Loucy (cell line): Measurements from ENCODE around the gene MEF2A.

Source experiments
- H2AFZ ChIP-seq: fragments of 200-600 bp; sonication (generic); 2 replicates; pipeline ENCODE4 v1.6.0; 2016; ENCODE audit warnings: antibody characterized with exemption, mild to moderate bottlenecking, low read length, moderate library complexity
- H3F3A ChIP-seq: fragments of 200-600 bp; 2 replicates; pipeline ENCODE4 v1.6.0; 2016; ENCODE audit warnings: antibody characterized with exemption, low read depth, mild to moderate bottlenecking
- H3K27me3 ChIP-seq: fragments of 200-600 bp; sonication (generic); 2 replicates; pipeline ENCODE4 v1.6.1; 2014; ENCODE audit warnings: low read length, mild to moderate bottlenecking; ENCODE audit not compliant: insufficient read depth, poor library complexity, severe bottlenecking
- H3K36me3 ChIP-seq: fragments of 200-600 bp; sonication (generic); 2 replicates; pipeline ENCODE4 v1.6.1; 2016; ENCODE audit warnings: low read length; ENCODE audit not compliant: insufficient read depth
- H3K4me1 ChIP-seq: fragments of 200-600 bp; sonication (generic); 2 replicates; pipeline ENCODE4 v1.5.1; 2014; ENCODE audit warnings: low read length, mild to moderate bottlenecking; ENCODE audit not compliant: insufficient read depth, poor library complexity, severe bottlenecking
- H3K4me2 ChIP-seq: fragments of 200-600 bp; sonication (generic); 2 replicates; pipeline ENCODE4 v1.6.0; 2014; ENCODE audit warnings: antibody characterized with exemption, low read length, low read depth, mild to moderate bottlenecking; ENCODE audit not compliant: poor library complexity, severe bottlenecking
- H3K4me3 ChIP-seq: fragments of 200-600 bp; sonication (generic); 2 replicates; pipeline ENCODE4 v1.5.1; 2014; ENCODE audit warnings: low read length, mild to moderate bottlenecking, mixed read lengths; ENCODE audit not compliant: poor library complexity, severe bottlenecking
- H3K79me2 ChIP-seq: fragments of 200-600 bp; sonication (generic); 2 replicates; pipeline ENCODE4 v1.6.1; 2014; ENCODE audit warnings: low read length; ENCODE audit not compliant: insufficient read depth
- H3K9ac ChIP-seq: fragments of 200-600 bp; sonication (generic); 2 replicates; pipeline ENCODE4 v1.6.0; 2014; ENCODE audit warnings: mild to moderate bottlenecking, low read depth, low read length, moderate library complexity; ENCODE audit not compliant: poor library complexity, severe bottlenecking
- H3K9me2 ChIP-seq: fragments of 200-600 bp; sonication (generic); replicated peaks from 2 replicates; pipeline ENCODE4 v1.6.1; 2016; ENCODE audit warnings: low read depth, low read length, mixed read lengths
- H3K9me3 ChIP-seq: fragments of 200-600 bp; sonication (generic); 2 replicates; pipeline ENCODE4 v1.6.1; 2014; ENCODE audit warnings: mild to moderate bottlenecking, antibody characterized with exemption, low read length, low read depth; ENCODE audit not compliant: insufficient read depth
- H4K20me1 ChIP-seq: fragments of 200-600 bp; sonication (generic); 2 replicates; pipeline ENCODE4 v1.6.0; 2014; ENCODE audit warnings: antibody characterized with exemption, low read length, mild to moderate bottlenecking; ENCODE audit not compliant: insufficient read depth, poor library complexity, severe bottlenecking
- EZH2phosphoT487 ChIP-seq: fragments of 200-600 bp; IDR thresholded peaks from 2 replicates; pipeline ENCODE4 v1.6.1; 2018; ENCODE audit warnings: antibody characterized with exemption, mild to moderate bottlenecking, moderate library complexity, borderline replicate concordance
- TF ChIP-seq, protein P1 (sequence below): fragments of 200-600 bp; sonication (generic); conservative IDR thresholded peaks from 2 replicates; pipeline ENCODE4 v1.5.1; 2014; ENCODE audit warnings: mild to moderate bottlenecking, antibody characterized with exemption, low read length

Gene MEF2A

DNA sequence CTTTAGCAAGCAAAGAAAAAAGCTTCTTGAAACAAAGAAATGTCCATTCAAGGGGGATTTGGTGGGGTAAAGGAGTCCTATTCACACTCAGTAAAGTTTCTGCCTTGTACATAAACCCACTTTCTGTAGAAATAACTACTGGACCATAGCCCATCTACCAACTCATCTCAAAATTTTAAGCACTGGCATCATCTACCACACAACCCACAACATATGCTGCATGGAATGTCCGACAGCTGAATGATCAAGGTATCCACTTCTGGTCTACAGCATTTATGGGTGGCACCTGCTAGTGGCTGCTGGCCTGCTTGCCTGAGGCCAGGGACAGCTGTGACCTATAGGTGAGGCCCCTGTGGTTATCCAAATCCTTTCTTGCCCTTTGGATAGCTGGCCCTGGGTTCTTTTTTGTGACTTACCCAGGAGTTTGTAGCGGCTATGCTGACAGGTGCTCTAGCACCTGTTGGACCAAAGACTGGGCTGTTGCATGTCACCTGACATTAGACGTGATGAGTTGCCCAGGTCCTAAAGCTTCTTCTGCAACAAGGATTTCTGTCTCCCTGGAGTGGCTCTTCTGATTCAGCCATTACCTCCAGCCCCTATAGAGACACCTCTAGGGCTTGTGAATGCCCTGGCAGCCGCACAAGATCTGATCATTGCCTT is 19.2 kb upstream of the MEF2A start:
- H3K36me3 ChIP-seq: no peaks in the 10 kb centered on the region
- no peak overlapping the region for H3K4me3 ChIP-seq
- H3K9me2 ChIP-seq: no peaks in the 10 kb centered on the region
- no peaks in the 10 kb centered on the region for H3K27me3 ChIP-seq
- H3K9me3 ChIP-seq: no peaks in the 10 kb centered on the region
- no peak overlapping the region for H3K4me2 ChIP-seq
- no peak overlapping the region for H2AFZ ChIP-seq
- no peaks in the 10 kb centered on the region for H3K79me2 ChIP-seq
- H3F3A ChIP-seq: no peaks in the 10 kb centered on the region
- no peak overlapping the region for H3K9ac ChIP-seq
- no peak for TF ChIP-seq EZH2phosphoT487
- TF ChIP-seq, protein P1, sequence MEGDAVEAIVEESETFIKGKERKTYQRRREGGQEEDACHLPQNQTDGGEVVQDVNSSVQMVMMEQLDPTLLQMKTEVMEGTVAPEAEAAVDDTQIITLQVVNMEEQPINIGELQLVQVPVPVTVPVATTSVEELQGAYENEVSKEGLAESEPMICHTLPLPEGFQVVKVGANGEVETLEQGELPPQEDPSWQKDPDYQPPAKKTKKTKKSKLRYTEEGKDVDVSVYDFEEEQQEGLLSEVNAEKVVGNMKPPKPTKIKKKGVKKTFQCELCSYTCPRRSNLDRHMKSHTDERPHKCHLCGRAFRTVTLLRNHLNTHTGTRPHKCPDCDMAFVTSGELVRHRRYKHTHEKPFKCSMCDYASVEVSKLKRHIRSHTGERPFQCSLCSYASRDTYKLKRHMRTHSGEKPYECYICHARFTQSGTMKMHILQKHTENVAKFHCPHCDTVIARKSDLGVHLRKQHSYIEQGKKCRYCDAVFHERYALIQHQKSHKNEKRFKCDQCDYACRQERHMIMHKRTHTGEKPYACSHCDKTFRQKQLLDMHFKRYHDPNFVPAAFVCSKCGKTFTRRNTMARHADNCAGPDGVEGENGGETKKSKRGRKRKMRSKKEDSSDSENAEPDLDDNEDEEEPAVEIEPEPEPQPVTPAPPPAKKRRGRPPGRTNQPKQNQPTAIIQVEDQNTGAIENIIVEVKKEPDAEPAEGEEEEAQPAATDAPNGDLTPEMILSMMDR: no peak
- no peaks in the 10 kb centered on the region for H3K4me1 ChIP-seq
- H4K20me1 ChIP-seq: no peaks in the 10 kb centered on the region

GRCh38 chr15:99547517-99547916 is 18.3 kb upstream of the MEF2A start:
- Histone ChIP-seq H3K9ac (no peak overlapping the region), H3K27me3 (no peaks in the 10 kb centered on the region), H4K20me1 (no peaks in the 10 kb centered on the region), H2AFZ (no peak overlapping the region), H3K79me2 (no peaks in the 10 kb centered on the region), H3K9me2 (no peaks in the 10 kb centered on the region), H3K36me3 (no peaks in the 10 kb centered on the region), H3F3A (no peaks in the 10 kb centered on the region), H3K4me2 (no peak overlapping the region), H3K4me3 (no peak overlapping the region), H3K4me1 (no peaks in the 10 kb centered on the region), H3K9me3 (no peaks in the 10 kb centered on the region)
- no peak for TF ChIP-seq EZH2phosphoT487
- TF ChIP-seq, protein P1: no peak

DNA sequence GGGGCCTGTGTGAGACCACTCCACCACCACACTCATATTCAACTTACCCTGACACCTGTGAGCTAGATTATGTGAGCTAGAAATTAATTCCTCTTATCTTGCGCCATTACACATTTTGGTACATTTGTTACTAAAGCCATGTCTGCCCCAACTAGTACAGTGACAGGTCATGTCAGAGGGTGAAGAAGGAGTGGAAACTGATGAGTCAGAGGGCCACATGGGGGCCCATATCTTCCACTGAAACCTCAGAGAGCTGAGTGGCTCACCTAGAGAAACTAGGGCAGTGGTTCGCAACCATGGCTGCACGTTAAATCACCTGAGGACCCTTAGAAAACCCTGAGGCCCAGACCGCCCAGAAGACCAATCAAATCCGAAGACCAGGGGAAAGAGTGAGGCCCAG is 15.7 kb upstream of the MEF2A start:
- Histone ChIP-seq H3K9me2 (no peaks in the 10 kb centered on the region), H3K36me3 (no peaks in the 10 kb centered on the region), H3K4me3 (no peak overlapping the region), H3K79me2 (no peaks in the 10 kb centered on the region), H3K9ac (no peak overlapping the region), H3F3A (no peaks in the 10 kb centered on the region), H4K20me1 (no peaks in the 10 kb centered on the region), H3K4me1 (no peaks in the 10 kb centered on the region), H3K9me3 (no peaks in the 10 kb centered on the region), H2AFZ (no peak overlapping the region), H3K4me2 (no peak overlapping the region), H3K27me3 (no peaks in the 10 kb centered on the region)
- TF ChIP-seq EZH2phosphoT487: no peak
- TF ChIP-seq, protein P1: no peak
